KMS-11 (cell line): ENCODE data around the gene NLRC3.

ENCODE experiments used
- H2AFZ ChIP-seq: fragments of 200-600 bp; sonication (generic); 2 replicates; pipeline ENCODE4 v1.6.1; 2016; ENCODE audit warnings: antibody characterized with exemption, mixed run types, low read depth
- H3K27ac ChIP-seq: fragments of 200-600 bp; sonication (generic); 2 replicates; pipeline ENCODE4 v1.6.1; 2016; ENCODE audit warnings: mild to moderate bottlenecking, mixed run types
- H3K27me3 ChIP-seq: fragments of 200-600 bp; sonication (generic); 2 replicates; pipeline ENCODE4 v1.6.1; 2017; ENCODE audit warnings: mild to moderate bottlenecking, low read depth, mixed run types, moderate library complexity; ENCODE audit not compliant: insufficient read depth
- H3K36me3 ChIP-seq: fragments of 200-600 bp; sonication (generic); 2 replicates; pipeline ENCODE4 v1.6.1; 2017; ENCODE audit warnings: mild to moderate bottlenecking, mixed run types; ENCODE audit not compliant: insufficient read depth
- H3K4me1 ChIP-seq: fragments of 200-600 bp; sonication (generic); 2 replicates; pipeline ENCODE4 v1.6.1; 2016; ENCODE audit warnings: mild to moderate bottlenecking, low read depth, mixed run types; ENCODE audit not compliant: poor library complexity, severe bottlenecking
- H3K4me2 ChIP-seq: fragments of 200-600 bp; sonication (generic); 2 replicates; pipeline ENCODE4 v1.7.0; 2016; ENCODE audit warnings: mild to moderate bottlenecking, mixed run types
- H3K4me3 ChIP-seq: fragments of 200-600 bp; sonication (generic); IDR thresholded peaks from 2 replicates; pipeline ENCODE4 v1.6.1; 2017; ENCODE audit warnings: low read depth, low read length, mixed read lengths; ENCODE audit not compliant: insufficient read depth
- H3K79me2 ChIP-seq: fragments of 200-600 bp; sonication (generic); 2 replicates; pipeline ENCODE4 v1.6.1; 2016; ENCODE audit warnings: low read depth, mixed run types; ENCODE audit not compliant: insufficient read depth
- H3K9ac ChIP-seq: fragments of 200-600 bp; sonication (generic); 2 replicates; pipeline ENCODE4 v1.6.1; 2016; ENCODE audit warnings: mild to moderate bottlenecking, mixed run types
- H4K20me1 ChIP-seq: fragments of 200-600 bp; sonication (generic); 2 replicates; pipeline ENCODE4 v1.6.1; 2016; ENCODE audit warnings: mild to moderate bottlenecking, mixed run types; ENCODE audit not compliant: insufficient read depth
- CTCF ChIP-seq: fragments of 200-600 bp; sonication (generic); conservative IDR thresholded peaks from 2 replicates; pipeline ENCODE4 v1.6.1; 2017; ENCODE audit warnings: low read depth, mild to moderate bottlenecking, antibody characterized with exemption, low read length, moderate library complexity, mixed read lengths

Gene NLRC3

GRCh38 chr16:3561626-3562025, 15.6 kb downstream of the NLRC3 start:
- Histone ChIP-seq H4K20me1 (no peaks in the 10 kb centered on the region), H3K36me3 (no peaks in the 10 kb centered on the region), H3K4me3 (no peak overlapping the region), H3K4me2 (no peak overlapping the region), H3K4me1 (no peaks in the 10 kb centered on the region), H3K27me3 (no peaks in the 10 kb centered on the region), H3K79me2 (no peaks in the 10 kb centered on the region), H2AFZ (no peak overlapping the region), H3K9ac (no peak overlapping the region), H3K27ac (no peak overlapping the region)
- no peak for TF ChIP-seq CTCF

GRCh38 chr16:3554351-3554928, 22.8 kb downstream of the NLRC3 start:
- H2AFZ ChIP-seq, result no peak overlapping the region
- H3K27me3 ChIP-seq, result no peaks in the 10 kb centered on the region
- no peaks in the 10 kb centered on the region for H3K36me3 ChIP-seq
- H4K20me1 ChIP-seq, result no peaks in the 10 kb centered on the region
- no peak overlapping the region for H3K27ac ChIP-seq
- no peak overlapping the region for H3K4me3 ChIP-seq
- no peaks in the 10 kb centered on the region for H3K79me2 ChIP-seq
- no peak for TF ChIP-seq CTCF
- no peak overlapping the region for H3K4me2 ChIP-seq
- no peak overlapping the region for H3K9ac ChIP-seq
- no peaks in the 10 kb centered on the region for H3K4me1 ChIP-seq

- Histone ChIP-seq H2AFZ (no peak overlapping the region), H3K36me3 (no peaks in the 10 kb centered on the region), H3K9ac (no peak overlapping the region)
These were observed 23.9 kb downstream of the NLRC3 start for GRCh38 chr16:3553138-3553923.

More at GRCh38 chr16:3553138-3553923, 23.9 kb downstream of the NLRC3 start:
- Histone ChIP-seq H3K4me3 (no peak overlapping the region), H3K79me2 (no peaks in the 10 kb centered on the region), H3K27ac (no peak overlapping the region), H3K4me2 (no peak overlapping the region), H3K4me1 (no peaks in the 10 kb centered on the region), H3K27me3 (no peaks in the 10 kb centered on the region), H4K20me1 (no peaks in the 10 kb centered on the region)
- no peak for TF ChIP-seq CTCF
